Measurements from ENCODE around the gene TACR2. TPM values are rescaled to one million over a fixed set of nuclear protein-coding genes. Genes with fewer than 3 reads are reported as not detected.

TACR2 gene
- total and polyA plus RNA-seq, 2 of the 13 experiments (the other 11 are each of a cell fraction or from before 2014, with no cell fraction given): 0.04 TPM; not detected in 1

DNA sequence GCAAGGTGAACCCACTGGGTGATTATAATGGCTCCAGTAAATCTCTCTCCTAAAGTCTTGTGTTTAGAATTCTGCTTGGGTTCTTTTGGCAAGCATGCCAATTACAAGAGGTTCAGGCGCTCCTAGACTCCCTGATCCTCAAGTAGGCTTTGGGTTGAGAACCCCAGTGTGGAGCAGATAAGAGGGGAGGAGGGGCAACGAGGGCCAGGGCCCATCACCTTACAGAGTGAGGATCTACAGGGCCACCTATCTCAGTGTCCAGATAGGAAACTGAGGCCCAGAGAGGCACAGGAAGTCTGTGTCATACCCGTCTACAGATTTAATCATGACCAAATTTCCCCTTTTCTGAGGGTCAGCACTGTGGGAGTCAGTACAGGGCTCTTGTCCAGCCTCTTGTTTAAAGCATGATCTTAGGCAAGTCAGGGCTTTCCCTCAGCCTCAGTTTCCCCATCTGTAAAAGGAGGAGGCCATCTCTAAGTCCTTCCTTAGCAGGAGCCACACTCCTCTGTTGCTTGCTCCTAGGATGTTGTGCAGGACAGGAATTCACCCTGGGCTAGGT lies 4.4 kb downstream of the TACR2 start (continued):
- TF ChIP-seq, protein P1, sequence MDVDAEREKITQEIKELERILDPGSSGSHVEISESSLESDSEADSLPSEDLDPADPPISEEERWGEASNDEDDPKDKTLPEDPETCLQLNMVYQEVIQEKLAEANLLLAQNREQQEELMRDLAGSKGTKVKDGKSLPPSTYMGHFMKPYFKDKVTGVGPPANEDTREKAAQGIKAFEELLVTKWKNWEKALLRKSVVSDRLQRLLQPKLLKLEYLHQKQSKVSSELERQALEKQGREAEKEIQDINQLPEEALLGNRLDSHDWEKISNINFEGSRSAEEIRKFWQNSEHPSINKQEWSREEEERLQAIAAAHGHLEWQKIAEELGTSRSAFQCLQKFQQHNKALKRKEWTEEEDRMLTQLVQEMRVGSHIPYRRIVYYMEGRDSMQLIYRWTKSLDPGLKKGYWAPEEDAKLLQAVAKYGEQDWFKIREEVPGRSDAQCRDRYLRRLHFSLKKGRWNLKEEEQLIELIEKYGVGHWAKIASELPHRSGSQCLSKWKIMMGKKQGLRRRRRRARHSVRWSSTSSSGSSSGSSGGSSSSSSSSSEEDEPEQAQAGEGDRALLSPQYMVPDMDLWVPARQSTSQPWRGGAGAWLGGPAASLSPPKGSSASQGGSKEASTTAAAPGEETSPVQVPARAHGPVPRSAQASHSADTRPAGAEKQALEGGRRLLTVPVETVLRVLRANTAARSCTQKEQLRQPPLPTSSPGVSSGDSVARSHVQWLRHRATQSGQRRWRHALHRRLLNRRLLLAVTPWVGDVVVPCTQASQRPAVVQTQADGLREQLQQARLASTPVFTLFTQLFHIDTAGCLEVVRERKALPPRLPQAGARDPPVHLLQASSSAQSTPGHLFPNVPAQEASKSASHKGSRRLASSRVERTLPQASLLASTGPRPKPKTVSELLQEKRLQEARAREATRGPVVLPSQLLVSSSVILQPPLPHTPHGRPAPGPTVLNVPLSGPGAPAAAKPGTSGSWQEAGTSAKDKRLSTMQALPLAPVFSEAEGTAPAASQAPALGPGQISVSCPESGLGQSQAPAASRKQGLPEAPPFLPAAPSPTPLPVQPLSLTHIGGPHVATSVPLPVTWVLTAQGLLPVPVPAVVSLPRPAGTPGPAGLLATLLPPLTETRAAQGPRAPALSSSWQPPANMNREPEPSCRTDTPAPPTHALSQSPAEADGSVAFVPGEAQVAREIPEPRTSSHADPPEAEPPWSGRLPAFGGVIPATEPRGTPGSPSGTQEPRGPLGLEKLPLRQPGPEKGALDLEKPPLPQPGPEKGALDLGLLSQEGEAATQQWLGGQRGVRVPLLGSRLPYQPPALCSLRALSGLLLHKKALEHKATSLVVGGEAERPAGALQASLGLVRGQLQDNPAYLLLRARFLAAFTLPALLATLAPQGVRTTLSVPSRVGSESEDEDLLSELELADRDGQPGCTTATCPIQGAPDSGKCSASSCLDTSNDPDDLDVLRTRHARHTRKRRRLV (CRISPR knock-in tag; IDR thresholded peaks at IDR 0.05): no peak
- no peak for TF ChIP-seq EEA1 (CRISPR knock-in tag; IDR thresholded peaks at IDR 0.05; ENCODE audit: borderline replicate concordance)
- TF ChIP-seq GATAD2A (CRISPR knock-in tag; IDR thresholded peaks at IDR 0.05): no peak
- TF ChIP-seq ZNF777 (CRISPR knock-in tag; IDR thresholded peaks at IDR 0.05): no peak
- no peak for TF ChIP-seq ARHGAP35 (CRISPR knock-in tag; IDR thresholded peaks at IDR 0.05; ENCODE audit: borderline replicate concordance)
- TF ChIP-seq JUND (CRISPR knock-in tag; IDR thresholded peaks at IDR 0.05): no peak
- TF ChIP-seq, protein P2, sequence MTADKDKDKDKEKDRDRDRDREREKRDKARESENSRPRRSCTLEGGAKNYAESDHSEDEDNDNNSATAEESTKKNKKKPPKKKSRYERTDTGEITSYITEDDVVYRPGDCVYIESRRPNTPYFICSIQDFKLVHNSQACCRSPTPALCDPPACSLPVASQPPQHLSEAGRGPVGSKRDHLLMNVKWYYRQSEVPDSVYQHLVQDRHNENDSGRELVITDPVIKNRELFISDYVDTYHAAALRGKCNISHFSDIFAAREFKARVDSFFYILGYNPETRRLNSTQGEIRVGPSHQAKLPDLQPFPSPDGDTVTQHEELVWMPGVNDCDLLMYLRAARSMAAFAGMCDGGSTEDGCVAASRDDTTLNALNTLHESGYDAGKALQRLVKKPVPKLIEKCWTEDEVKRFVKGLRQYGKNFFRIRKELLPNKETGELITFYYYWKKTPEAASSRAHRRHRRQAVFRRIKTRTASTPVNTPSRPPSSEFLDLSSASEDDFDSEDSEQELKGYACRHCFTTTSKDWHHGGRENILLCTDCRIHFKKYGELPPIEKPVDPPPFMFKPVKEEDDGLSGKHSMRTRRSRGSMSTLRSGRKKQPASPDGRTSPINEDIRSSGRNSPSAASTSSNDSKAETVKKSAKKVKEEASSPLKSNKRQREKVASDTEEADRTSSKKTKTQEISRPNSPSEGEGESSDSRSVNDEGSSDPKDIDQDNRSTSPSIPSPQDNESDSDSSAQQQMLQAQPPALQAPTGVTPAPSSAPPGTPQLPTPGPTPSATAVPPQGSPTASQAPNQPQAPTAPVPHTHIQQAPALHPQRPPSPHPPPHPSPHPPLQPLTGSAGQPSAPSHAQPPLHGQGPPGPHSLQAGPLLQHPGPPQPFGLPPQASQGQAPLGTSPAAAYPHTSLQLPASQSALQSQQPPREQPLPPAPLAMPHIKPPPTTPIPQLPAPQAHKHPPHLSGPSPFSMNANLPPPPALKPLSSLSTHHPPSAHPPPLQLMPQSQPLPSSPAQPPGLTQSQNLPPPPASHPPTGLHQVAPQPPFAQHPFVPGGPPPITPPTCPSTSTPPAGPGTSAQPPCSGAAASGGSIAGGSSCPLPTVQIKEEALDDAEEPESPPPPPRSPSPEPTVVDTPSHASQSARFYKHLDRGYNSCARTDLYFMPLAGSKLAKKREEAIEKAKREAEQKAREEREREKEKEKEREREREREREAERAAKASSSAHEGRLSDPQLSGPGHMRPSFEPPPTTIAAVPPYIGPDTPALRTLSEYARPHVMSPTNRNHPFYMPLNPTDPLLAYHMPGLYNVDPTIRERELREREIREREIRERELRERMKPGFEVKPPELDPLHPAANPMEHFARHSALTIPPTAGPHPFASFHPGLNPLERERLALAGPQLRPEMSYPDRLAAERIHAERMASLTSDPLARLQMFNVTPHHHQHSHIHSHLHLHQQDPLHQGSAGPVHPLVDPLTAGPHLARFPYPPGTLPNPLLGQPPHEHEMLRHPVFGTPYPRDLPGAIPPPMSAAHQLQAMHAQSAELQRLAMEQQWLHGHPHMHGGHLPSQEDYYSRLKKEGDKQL (CRISPR knock-in tag; IDR thresholded peaks at IDR 0.05; ENCODE audit: low read depth): no peak
- TF ChIP-seq HNRNPL (IDR thresholded peaks at IDR 0.05; ENCODE audit: low read depth, low read length): no peak
- TF ChIP-seq ZNF33B (CRISPR knock-in tag; IDR thresholded peaks at IDR 0.05): no peak
- TF ChIP-seq, protein P3, sequence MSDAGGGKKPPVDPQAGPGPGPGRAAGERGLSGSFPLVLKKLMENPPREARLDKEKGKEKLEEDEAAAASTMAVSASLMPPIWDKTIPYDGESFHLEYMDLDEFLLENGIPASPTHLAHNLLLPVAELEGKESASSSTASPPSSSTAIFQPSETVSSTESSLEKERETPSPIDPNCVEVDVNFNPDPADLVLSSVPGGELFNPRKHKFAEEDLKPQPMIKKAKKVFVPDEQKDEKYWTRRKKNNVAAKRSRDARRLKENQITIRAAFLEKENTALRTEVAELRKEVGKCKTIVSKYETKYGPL (CRISPR knock-in tag; IDR thresholded peaks at IDR 0.05): no peak

Measured in HepG2 (cell line).